GM12891 (cell line): ENCODE measurements around the gene CALY.

Experiments
- DNase-seq: peaks from one replicate; pipeline ENCODE4 v3.0.0; 2011; ENCODE audit warnings: low spot score; ENCODE audit not compliant: insufficient read length
- FAIRE-seq: peaks from 2 replicates; lab custom pipeline; 2011; peaks lifted over from hg19 to GRCh38; lab: Jason Lieb, UNC
- PAX5 ChIP-seq: IDR thresholded peaks from 2 replicates; pipeline ENCODE4 v1.6.1; 2011; ENCODE audit warnings: low read length, moderate library complexity, mild to moderate bottlenecking; ENCODE audit not compliant: insufficient read depth, severe bottlenecking
- POLR2A ChIP-seq: IDR thresholded peaks from 2 replicates; pipeline ENCODE4 v1.6.1; 2011; ENCODE audit warnings: low read depth, low read length, control low read depth
- POLR2AphosphoS5 ChIP-seq: IDR thresholded peaks from 2 replicates; pipeline ENCODE4 v1.6.1; 2011; ENCODE audit warnings: low read depth, low read length, control low read depth
- POU2F2 ChIP-seq: IDR thresholded peaks from 2 replicates; pipeline ENCODE4 v1.6.1; 2011; ENCODE audit warnings: low read depth, mild to moderate bottlenecking, control low read depth, low read length, moderate library complexity
- SPI1 ChIP-seq: IDR thresholded peaks from 2 replicates; pipeline ENCODE4 v1.6.1; 2011; ENCODE audit warnings: low read depth, low read length, control low read depth
- TAF1 ChIP-seq: IDR thresholded peaks from 2 replicates; pipeline ENCODE4 v1.6.1; 2011; ENCODE audit warnings: low read depth, low read length, control low read depth

The CALY gene

GRCh38 chr10:133312016-133312768 is 24.5 kb downstream of the CALY start:
- TF ChIP-seq POLR2A (no peak), PAX5 (no peak), SPI1 (no peak), POLR2AphosphoS5 (no peak), TAF1 (no peak), POU2F2 (no peak)
- DNase-seq = no peak
- no peak for FAIRE-seq

DNA sequence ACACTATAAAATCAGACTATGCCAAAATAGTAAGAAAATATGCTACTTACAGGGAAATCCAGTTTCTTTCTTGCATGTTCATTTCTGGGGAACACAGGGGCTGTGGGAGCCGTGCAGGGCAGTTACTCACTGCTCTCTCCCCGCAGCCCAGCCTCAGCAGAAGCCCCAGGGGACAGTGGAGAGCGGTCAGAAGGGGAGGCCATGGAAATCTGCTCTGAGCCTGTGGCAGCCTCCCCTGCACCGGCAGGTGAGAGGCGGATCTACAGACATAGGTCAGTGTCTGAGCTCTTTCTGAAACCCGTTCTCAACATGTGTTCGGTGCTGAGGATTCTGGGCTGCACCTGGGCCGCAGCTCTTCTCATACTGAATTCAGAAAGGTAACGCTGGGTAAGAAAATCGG is 25.1 kb downstream of the CALY start:
- FAIRE-seq (no peak), DNase-seq (no peak)
- TF ChIP-seq POU2F2 (no peak), SPI1 (no peak), PAX5 (no peak), POLR2AphosphoS5 (no peak), TAF1 (no peak), POLR2A (no peak)

- FAIRE-seq (no peak), DNase-seq (no peak)
- no peak for TF ChIP-seq PAX5
- TF ChIP-seq POLR2AphosphoS5 = no peak
- no peak for TF ChIP-seq POU2F2
- TF ChIP-seq POLR2A = no peak
Measured at GRCh38 chr10:133310789-133311188, 25.9 kb downstream of the CALY start.

- FAIRE-seq (no peak), DNase-seq (no peak)
- TF ChIP-seq POLR2AphosphoS5 = no peak
- TF ChIP-seq POU2F2 = no peak
- TF ChIP-seq PAX5 = no peak
- no peak for TF ChIP-seq POLR2A
- no peak for TF ChIP-seq SPI1
- no peak for TF ChIP-seq TAF1
Measured at GRCh38 chr10:133310399-133310755, 26.3 kb downstream of the CALY start.

- DNase-seq (no peak), FAIRE-seq (no peak)
- TF ChIP-seq TAF1 (no peak), PAX5 (no peak), POLR2A (no peak), POU2F2 (no peak), POLR2AphosphoS5 (no peak), SPI1 (no peak)
Measured at GRCh38 chr10:133309720-133310398, 26.8 kb downstream of the CALY start.

GRCh38 chr10:133309100-133309719 is 27.5 kb downstream of the CALY start:
- DNase-seq = peak; percentile 96
- TF ChIP-seq PAX5 (no peak), POLR2A (no peak)
- no peak for FAIRE-seq

- TF ChIP-seq POU2F2 (0 out of 2 replicates have a peak, but pooled peaks have one; percentile 13), POLR2AphosphoS5 (peak; percentile 64; the same call in 1 of the 2 replicates), PAX5 (peak; percentile 13), SPI1 (no peak), TAF1 (peak; percentile 37; the same call in 1 of the 2 replicates), POLR2A (peak; percentile 65)
- peak; percentile 91 for DNase-seq
- FAIRE-seq = peak; percentile 98
Measured at GRCh38 chr10:133308421-133309099, 28.1 kb downstream of the CALY start, which contains the start of the genes TUBGCP2 and ZNF511. TUBGCP2 (minus strand) TSS chr10:133308872; CDS start chr10:133302941, 5,931 bp downstream. ZNF511 (plus strand) TSS chr10:133308914; CDS start chr10:133308944, 30 bp downstream.

- FAIRE-seq (peak; percentile 98), DNase-seq (no peak)
Measured at GRCh38 chr10:133307776-133308420, 28.8 kb downstream of the CALY start.

GRCh38 chr10:133306941-133307379 is 29.7 kb downstream of the CALY start:
- DNase-seq (no peak), FAIRE-seq (no peak)
- no peak for TF ChIP-seq PAX5
- no peak for TF ChIP-seq TAF1
- TF ChIP-seq POLR2AphosphoS5 = no peak

More at GRCh38 chr10:133307776-133308420, 28.8 kb downstream of the CALY start:
- TF ChIP-seq POLR2A = no peak
